Endothelial cell of umbilical vein (primary cell): Measurements from ENCODE around the gene TRAPPC12. TPM values are rescaled to one million over a fixed set of nuclear protein-coding genes. Genes with fewer than 3 reads are reported as not detected.

Experiments used
- BruUV-seq: library from RNA; stranded (reverse); fragments of 400-500 nt; replicated peaks from 2 replicates; lab custom pipeline; 2021; lab: Mats Ljungman, UMichigan
- CTCF ChIA-PET: fragments of 300-600, 350-600 bp; sonication (Branson Sonifier 250); formaldehyde crosslinking; loops from one replicate; lab custom pipeline; 2021; ENCODE audit warnings: antibody characterized with exemption, inconsistent platforms; lab: Charles Lee
- POLR2A ChIA-PET: fragments of 300-600, 350-600 bp; sonication (Branson Sonifier 250); formaldehyde crosslinking; loops from one replicate; lab custom pipeline; 2021; ENCODE audit warnings: antibody characterized with exemption, inconsistent platforms; lab: Charles Lee
- DNase-seq: peaks from one replicate; pipeline ENCODE4 v3.0.0-alpha.2; 2011; ENCODE audit warnings: low read depth, low spot score
- FAIRE-seq: peaks from 2 replicates; lab custom pipeline; 2011; peaks lifted over from hg19 to GRCh38; lab: Jason Lieb, UNC
- H2AFZ ChIP-seq: 2 replicates; pipeline ENCODE4 v1.6.0; 2012; ENCODE audit warnings: low read depth, low read length, control low read depth, inconsistent platforms
- H3K27ac ChIP-seq: 2 replicates; pipeline ENCODE4 v1.5.1; 2011; ENCODE audit warnings: low read depth, mild to moderate bottlenecking, control low read depth, low read length, moderate library complexity; ENCODE audit not compliant: insufficient read depth
- H3K27me3 ChIP-seq, 2 experiments: 2 replicates each; pipeline versions ENCODE4 v1.6.0 to v1.6.1; 2011; ENCODE audit warnings: low read length in 2 of 2, mixed read lengths in 1 of 2; ENCODE audit not compliant: control insufficient read depth in 2 of 2, insufficient read depth in 2 of 2
- H3K36me3 ChIP-seq, 2 experiments: 2 replicates in 1 of 2; 3 replicates in 1 of 2; pipeline ENCODE4 v1.5.1; 2011; ENCODE audit warnings: low read length in 2 of 2, mild to moderate bottlenecking in 1 of 2, moderate library complexity in 1 of 2; ENCODE audit not compliant: control insufficient read depth in 2 of 2, insufficient read depth in 2 of 2; ENCODE audit errors: extremely low read depth in 1 of 2
- H3K4me1 ChIP-seq: 3 replicates; pipeline ENCODE4 v1.5.1; 2011; ENCODE audit warnings: mild to moderate bottlenecking, low read length; ENCODE audit not compliant: control insufficient read depth, insufficient read depth; ENCODE audit errors: extremely low read depth
- H3K4me2 ChIP-seq: 2 replicates; pipeline ENCODE4 v1.6.1; 2011; ENCODE audit warnings: low read length, control low read depth, mixed read lengths; ENCODE audit not compliant: insufficient read depth
- H3K4me3 ChIP-seq, 3 experiments: fragments of 200-600 bp in 1 of 3; sonication (generic), shearing (Covaris generic) in 1 of 3; replicated peaks in 1 of 3; 2 replicates each; pipeline ENCODE4 v1.5.1; 2011 to 2016; ENCODE audit warnings: control low read depth in 3 of 3, low read length in 3 of 3, mild to moderate bottlenecking in 2 of 3, inconsistent platforms in 1 of 3, low read depth in 1 of 3, moderate library complexity in 1 of 3; ENCODE audit not compliant: insufficient read depth in 1 of 3
- H3K79me2 ChIP-seq: 2 replicates; pipeline ENCODE4 v1.6.0; 2012; ENCODE audit warnings: low read length, inconsistent platforms; ENCODE audit not compliant: control insufficient read depth, insufficient read depth
- H3K9ac ChIP-seq: replicated peaks from 2 replicates; pipeline ENCODE3; 2011; ENCODE audit warnings: low read length, control low read depth; ENCODE audit not compliant: insufficient read depth; ENCODE audit errors: extremely low read depth
- H3K9me1 ChIP-seq: replicated peaks from 3 replicates; pipeline ENCODE4 v1.6.0; 2011; ENCODE audit warnings: mild to moderate bottlenecking, low read length; ENCODE audit not compliant: control insufficient read depth, insufficient read depth; ENCODE audit errors: extremely low read depth
- H3K9me3 ChIP-seq: replicated peaks from 2 replicates; pipeline ENCODE4 v1.5.1; 2012; ENCODE audit warnings: low read length, inconsistent platforms; ENCODE audit not compliant: control insufficient read depth, insufficient read depth
- H4K20me1 ChIP-seq: replicated peaks from 2 replicates; pipeline ENCODE3; 2011; ENCODE audit warnings: mild to moderate bottlenecking, low read length; ENCODE audit not compliant: control insufficient read depth, insufficient read depth; ENCODE audit errors: extremely low read depth
- EZH2 ChIP-seq: IDR thresholded peaks from 2 replicates; pipeline ENCODE4 v1.6.1; 2012; ENCODE audit warnings: borderline replicate concordance, low read depth, mild to moderate bottlenecking, moderate library complexity, low read length, inconsistent platforms; ENCODE audit not compliant: severe bottlenecking
- FOS ChIP-seq: IDR thresholded peaks from 2 replicates; pipeline ENCODE4 v1.6.1; 2011; ENCODE audit warnings: mild to moderate bottlenecking, low read length, moderate library complexity, borderline replicate concordance; ENCODE audit not compliant: insufficient read depth
- GATA2 ChIP-seq: IDR thresholded peaks from 2 replicates; pipeline ENCODE4 v1.7.0; 2011; ENCODE audit warnings: low read depth, mild to moderate bottlenecking, moderate library complexity, mixed read lengths, low read length; ENCODE audit not compliant: insufficient read length, insufficient read depth
- JUN ChIP-seq: IDR thresholded peaks from 2 replicates; pipeline ENCODE4 v1.6.1; 2011; ENCODE audit warnings: borderline replicate concordance, low read depth; ENCODE audit not compliant: insufficient read length, insufficient read depth
- MYC ChIP-seq: IDR thresholded peaks from one replicate; pipeline ENCODE4 v1.6.1; 2011; ENCODE audit warnings: mild to moderate bottlenecking, low read depth, low read length
- dilution Hi-C: fragments of 300-500 bp; cut with MboI; formaldehyde crosslinking; loops from one replicate; pipeline ENCODE4 v1.15.0; 2019; ENCODE audit warnings: low sequenced_read_pairs; ENCODE audit not compliant: extremely low pct_ligation_motif_present
- intact Hi-C: fragments of 100-400 bp; cut with micrococcal nuclease; formaldehyde crosslinking; loops from one replicate; pipeline ENCODE4 v1.10.0; 2022
- polyA plus RNA-seq, 4 experiments: library from polyadenylated mRNA; depleted of rRNA in 3 of 4; stranded (reverse) in 3 of 4; unstranded in 1 of 4; fragments of >200 nt; gene quantifications; 2 replicates each; pipeline versions ENCODE4 v1.2.1 to v1.2.3, GENCODE V29; 2011 to 2012; ENCODE audit warnings: missing spikeins in 1 of 4
- total RNA-seq: library from RNA; stranded (reverse); gene quantifications from 2 replicates; pipeline ENCODE4 v1.2.3, GENCODE V29; 2021
- TF ChIP-seq, protein P1 (sequence below): IDR thresholded peaks from 2 replicates; pipeline ENCODE4 v1.6.1; 2011; ENCODE audit not compliant: insufficient read depth, insufficient read length

Gene TRAPPC12
- total and polyA plus RNA-seq, 2 donors (not counting 3 experiments of a cell fraction or from before 2014, with no cell fraction given): 47.5 to 81.5 TPM

DNA sequence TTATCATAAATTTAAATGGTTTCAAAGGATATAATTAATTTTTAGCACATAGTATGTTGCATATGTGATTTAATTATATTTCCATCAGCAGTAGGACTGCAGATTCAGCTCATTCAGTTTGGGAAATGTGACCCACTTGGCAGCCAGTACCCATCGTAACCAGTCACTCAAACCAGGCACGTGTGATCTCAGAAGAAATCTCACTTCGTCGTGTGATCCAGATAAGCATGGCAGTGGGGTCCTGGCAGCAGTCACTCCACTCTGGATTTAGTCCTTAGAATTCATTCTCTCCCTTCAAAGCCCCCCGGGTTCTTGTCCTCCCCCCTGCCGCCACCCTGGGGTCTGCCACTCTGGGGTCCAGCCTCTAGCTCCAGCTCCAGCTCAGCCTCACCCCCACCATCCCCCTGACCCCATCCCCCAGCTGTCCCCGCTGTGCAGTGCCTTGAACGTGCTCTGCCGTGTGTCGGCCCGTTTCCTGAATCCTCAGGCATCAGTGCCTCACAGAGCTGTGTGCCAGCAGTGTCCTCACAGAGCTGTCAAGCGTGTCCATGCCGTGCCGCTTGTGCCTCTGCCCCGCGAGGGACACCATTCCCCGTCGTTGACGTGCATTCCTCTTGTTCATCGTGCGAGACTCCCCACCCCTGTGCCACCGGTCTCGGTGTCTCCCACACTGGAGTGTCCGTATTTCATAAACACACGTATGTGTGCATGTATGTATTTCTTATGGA lies 34.8 kb downstream of the TRAPPC12 start:
- dilution Hi-C loops (no loop called here), intact Hi-C loops (no loop called here)
- no TSS peak for BruUV-seq
- Histone ChIP-seq H3K9me1 (no peaks in the 10 kb centered on the region), H2AFZ (no peak overlapping the region), H3K4me1 (no peaks in the 10 kb centered on the region), H3K36me3 (peaks cover 0 to 2% of the 10 kb centered on the region in 2 experiments), H4K20me1 (no peaks in the 10 kb centered on the region), H3K27ac (no peak overlapping the region), H3K9ac (no peak overlapping the region), H3K9me3 (no peaks in the 10 kb centered on the region), H3K4me2 (no peak overlapping the region), H3K27me3 (no peaks in the 10 kb centered on the region), H3K79me2 (no peaks in the 10 kb centered on the region), H3K4me3 (no peak overlapping the region)
- CTCF ChIA-PET: interaction anchor here (1.1 to 3.0 kb wide), 2 partner anchors 9 to 48 kb away, joined by 4 to 28 read pairs; no protein-coding TSS in a partner anchor
- TF ChIP-seq GATA2 (no peak), JUN (no peak), FOS (no peak)
- FAIRE-seq (no peak), DNase-seq (no peak)
- POLR2A ChIA-PET: no interaction called here

DNA sequence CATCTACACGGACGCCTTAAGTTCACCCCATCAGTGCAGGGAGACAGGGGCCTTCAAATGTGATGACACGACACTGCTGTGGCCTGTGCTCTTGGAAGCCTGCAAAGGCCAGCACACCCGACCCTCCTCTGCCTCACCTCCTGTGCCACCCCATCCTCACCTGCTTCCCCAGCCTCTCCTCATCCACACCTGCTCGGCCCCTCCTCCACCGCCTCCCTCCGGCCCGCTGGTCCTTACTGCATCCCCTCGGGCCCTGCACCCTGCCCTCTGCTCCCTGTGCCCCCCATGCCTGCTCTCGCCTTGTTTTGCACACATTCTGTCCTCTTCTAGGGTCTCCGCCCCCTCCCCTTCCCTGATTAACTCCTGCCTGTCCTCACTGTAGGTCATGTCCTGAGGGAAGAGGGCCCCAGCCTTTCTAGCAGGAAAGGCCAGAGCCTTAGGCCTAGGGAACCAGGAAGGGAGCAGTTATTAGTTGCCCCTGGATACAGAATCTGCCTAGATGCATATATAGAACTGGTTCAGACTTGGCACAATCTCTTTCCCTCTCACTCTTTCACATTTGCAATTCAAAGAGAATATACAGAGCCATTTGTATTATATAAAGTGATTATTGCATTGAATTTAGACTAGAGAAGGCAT lies 39.4 kb downstream of the TRAPPC12 start:
- intact Hi-C loops (no loop called here), dilution Hi-C loops (no loop called here)
- no TSS peak for BruUV-seq
- H3K27me3 ChIP-seq: no peaks in the 10 kb centered on the region
- H3K9me3 ChIP-seq: no peaks in the 10 kb centered on the region
- FAIRE-seq (no peak), DNase-seq (no peak)
- H2AFZ ChIP-seq: no peak overlapping the region
- ChIA-PET CTCF (no interaction called here), POLR2A (no interaction called here)
- peaks cover 0 to 3% of the 10 kb centered on the region in 2 experiments for H3K36me3 ChIP-seq
- H3K79me2 ChIP-seq: no peaks in the 10 kb centered on the region
- no peak overlapping the region for H3K9ac ChIP-seq
- H3K9me1 ChIP-seq: no peaks in the 10 kb centered on the region
- no peaks in the 10 kb centered on the region for H3K4me1 ChIP-seq
- H3K27ac ChIP-seq: no peak overlapping the region
- TF ChIP-seq FOS (no peak), EZH2 (no peak), MYC (no peak)
- TF ChIP-seq, protein P1, sequence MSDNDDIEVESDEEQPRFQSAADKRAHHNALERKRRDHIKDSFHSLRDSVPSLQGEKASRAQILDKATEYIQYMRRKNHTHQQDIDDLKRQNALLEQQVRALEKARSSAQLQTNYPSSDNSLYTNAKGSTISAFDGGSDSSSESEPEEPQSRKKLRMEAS: no peak
- H3K4me3 ChIP-seq: no peak overlapping the region
- H3K4me2 ChIP-seq: no peak overlapping the region
- H4K20me1 ChIP-seq: no peaks in the 10 kb centered on the region
